Activated CD8-positive, alpha-beta memory T cell treated with anti-CD3 and anti-CD28 coated beads for 4 hours (primary cell): ENCODE results near the gene PSAT1.

Source experiments
- DNase-seq, 2 donors: peaks; one replicate each; pipeline ENCODE4 v3.0.0-alpha.2; 2020; ENCODE audit warnings: low read depth in 2 of 2

PSAT1 gene

GRCh38 chr9:78316166-78316892 is 19.4 kb downstream of the PSAT1 start:
- DNase-seq = no peak

- DNase-seq = no peak
Observed at GRCh38 chr9:78319197-78320029, 22.5 kb downstream of the PSAT1 start.

- DNase-seq = no peak
Observed at GRCh38 chr9:78320030-78320693, 23.2 kb downstream of the PSAT1 start.

GRCh38 chr9:78320875-78321496 is 24.1 kb downstream of the PSAT1 start:
- DNase-seq = no peak

DNA sequence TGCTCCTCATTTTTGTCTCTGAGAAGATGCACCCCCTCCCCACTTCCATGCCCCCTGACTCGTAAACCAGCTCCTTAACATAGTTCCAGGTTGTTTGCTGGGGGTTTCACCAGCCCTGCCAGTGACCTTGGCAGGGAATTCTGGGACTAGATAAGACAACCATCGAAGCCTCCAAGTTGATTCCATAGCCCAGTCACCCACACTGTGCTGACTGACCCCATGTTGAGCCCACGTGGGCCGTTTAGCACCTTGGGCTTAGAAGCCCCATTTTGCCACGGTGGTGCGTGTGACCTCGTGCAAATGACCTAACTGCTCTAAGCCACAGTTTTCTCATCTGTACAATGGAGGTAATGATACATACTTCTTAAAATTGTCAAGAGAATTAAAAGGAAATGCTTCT is 24.6 kb downstream of the PSAT1 start:
- no peak for DNase-seq

- no peak for DNase-seq
Observed at GRCh38 chr9:78324068-78324650, 27.2 kb downstream of the PSAT1 start.

DNA sequence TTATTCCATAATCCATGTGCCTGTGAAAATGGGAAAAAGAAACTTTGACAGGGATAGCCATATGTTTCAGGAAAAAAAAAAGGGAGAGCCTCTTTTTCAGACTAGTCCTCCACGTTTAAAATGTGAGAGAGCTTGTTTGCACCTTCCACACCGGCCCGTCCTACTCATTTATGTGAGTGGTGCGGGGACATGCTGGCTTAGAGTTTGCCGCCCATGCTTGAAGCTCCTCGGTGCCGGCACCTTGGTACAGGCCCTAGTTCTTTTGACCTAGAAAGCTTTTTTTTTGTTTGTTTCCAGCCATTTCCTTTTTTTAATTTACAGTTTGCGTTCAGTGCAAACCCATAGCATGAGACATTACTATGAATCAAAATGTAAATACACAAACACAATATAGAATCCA is 27.8 kb downstream of the PSAT1 start:
- no peak for DNase-seq

DNA sequence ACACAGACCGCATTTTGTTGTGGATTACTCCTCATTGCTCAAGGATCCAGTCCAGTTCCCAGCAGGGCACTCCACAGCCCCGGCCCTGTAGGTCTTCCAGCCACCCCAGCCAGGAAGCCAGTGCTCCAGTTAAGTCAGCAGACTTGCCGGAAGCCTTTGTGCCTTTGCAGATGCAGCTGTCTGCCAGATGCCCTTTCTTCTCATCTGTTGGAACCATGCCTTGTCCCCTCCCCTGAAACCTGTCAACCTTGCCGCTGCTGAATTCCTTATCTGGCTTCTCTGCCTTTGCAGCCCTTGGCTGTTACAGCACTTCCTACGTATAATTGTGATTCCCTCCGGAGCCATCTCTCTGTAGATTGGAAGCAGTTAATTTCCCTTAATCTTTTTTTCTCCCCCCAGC is 28.4 kb downstream of the PSAT1 start:
- no peak for DNase-seq

GRCh38 chr9:78325846-78326360 is 29.0 kb downstream of the PSAT1 start:
- no peak for DNase-seq

GRCh38 chr9:78326564-78326963 is 29.6 kb downstream of the PSAT1 start:
- DNase-seq = no peak

DNA sequence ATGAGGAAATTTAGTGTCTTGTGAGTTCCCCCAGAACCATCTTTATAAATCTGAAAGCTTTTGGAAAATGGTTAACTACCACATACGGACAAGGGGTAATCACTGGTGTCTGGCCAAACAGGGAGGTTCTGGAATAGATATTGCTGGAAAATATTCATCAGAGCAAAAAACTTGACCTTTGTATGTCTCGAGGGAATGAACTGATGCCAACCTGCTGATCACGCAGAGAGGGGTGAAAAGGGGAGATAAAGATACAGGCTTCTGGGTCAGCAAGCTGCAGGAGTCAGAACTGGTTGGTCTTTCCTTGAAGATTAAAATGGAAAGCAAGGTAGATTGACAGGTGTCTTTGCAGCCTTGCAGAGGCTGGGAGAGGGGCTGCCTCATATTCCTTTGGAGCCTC is 35.5 kb downstream of the PSAT1 start:
- no peak for DNase-seq

GRCh38 chr9:78348848-78349247 is 51.9 kb downstream of the PSAT1 start:
- DNase-seq = no peak

DNA sequence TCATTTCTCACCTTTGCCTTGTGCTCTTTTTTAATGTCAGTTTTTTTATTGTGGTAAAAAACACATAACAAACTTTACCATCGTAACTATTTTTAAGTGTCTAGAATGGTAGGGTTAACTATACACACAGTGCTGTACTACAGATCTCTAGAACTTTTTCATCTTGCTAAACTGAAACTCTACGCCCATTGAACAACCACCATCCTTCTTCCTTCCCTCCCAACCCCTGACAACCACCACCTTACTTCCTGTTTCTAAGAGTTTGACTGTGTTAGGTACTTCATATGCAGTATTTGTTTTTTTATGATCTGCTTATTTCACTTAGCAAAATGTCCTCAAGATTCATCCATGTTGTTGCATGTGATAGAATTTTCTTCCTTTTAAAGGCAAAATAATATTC is 54.9 kb downstream of the PSAT1 start:
- no peak for DNase-seq

DNA sequence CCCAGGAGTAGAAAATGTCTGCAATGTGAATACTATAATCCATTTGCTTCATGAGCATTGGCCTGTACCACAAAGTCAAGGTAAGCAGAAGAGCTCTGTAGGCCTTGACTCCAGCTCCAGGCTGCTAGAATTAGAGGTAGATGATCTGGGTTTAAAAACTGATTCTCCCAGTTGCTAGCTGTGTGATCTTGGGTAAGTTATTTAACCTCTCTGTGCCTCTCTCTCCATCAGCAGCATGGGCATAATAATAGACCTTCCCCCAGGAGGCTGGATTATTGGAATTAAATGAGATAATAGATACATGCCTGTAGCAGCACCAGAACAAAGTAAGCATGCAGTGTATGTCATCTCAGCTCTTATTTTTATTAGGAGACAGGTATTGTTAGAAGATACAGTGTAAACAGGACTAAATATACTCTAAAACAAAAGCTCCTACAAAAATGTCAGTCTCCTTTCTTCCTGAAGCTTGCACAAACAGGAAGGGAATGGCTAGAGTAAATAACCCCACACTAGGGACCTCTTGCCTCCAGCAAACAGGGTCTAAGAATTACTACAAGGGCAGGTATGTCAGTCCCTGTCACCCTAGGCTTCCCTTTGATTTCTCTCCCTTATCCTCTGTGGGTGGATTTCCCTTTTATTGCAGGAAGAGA is 57.5 kb downstream of the PSAT1 start:
- DNase-seq = no peak

DNA sequence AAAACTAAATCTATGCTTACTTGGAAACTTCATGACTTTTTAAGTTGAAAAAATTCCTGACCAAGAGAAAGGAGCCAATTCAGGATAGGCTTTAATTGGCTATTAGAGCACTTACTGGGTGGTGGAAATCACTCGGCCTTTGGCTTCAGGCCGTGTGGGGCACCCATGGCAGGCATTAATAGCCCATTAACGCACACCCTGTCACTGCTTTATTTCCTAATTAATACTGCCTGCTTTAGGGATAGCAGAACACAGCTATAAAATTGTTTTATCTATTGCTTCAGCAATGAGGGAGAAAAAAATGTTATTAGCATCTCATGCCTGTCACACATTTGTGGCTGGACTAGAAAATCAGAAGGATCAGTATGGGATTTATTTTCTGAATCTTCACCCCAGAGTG is 58.1 kb downstream of the PSAT1 start:
- no peak for DNase-seq

DNA sequence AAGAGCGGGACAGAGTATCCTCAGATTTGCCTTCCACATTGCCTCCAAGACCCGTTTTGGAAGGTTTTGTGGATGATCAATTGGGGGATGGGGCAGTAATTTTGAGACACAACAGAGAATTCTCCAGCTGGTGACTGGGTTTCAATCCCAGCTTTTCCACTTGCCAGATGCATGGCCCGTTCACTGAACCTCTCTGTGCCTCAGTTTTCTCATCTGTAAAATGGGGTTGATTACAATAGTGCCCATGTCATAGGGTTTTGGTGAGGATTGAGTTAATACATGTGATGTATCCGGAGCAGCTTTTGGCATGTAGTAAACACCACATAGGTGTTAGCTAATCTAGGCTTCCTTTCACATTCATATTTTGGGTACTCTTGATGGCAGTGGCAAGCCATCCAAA is 59.7 kb downstream of the PSAT1 start:
- DNase-seq = no peak

DNA sequence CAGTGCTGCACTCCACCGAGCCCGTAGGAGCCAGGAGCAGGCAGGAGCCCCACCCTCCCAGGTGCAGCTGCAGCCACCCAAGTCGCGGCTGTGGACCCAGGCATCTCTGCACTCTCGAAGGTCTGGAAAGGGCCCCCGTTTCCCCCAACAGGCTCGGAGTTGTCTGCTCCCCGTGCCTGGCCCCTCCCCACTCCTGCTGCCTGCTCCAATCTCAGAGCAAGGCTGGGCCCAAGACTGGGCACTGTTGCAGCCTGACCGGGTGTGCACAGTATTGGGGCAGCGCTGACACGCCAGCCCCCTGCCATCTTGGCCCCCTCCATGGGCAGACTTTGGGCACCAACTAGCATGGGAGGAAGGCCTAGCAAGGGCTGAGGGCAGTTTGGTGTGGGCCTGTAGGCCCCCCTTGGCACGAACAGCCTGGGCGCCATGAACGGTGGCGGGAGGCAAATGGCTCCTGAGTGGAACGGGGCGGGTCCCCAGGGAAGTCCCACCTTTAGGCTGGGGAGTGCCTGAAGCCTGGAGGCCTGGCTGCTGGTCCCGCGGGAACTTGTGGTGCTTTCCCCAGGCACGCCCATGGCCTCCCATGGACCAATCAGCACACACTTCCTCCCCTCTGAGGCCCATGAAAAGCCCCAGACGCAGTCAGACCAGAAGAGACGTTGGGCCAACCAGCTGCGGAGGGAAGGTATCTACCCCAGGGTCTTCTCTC is 60.4 kb downstream of the PSAT1 start:
- DNase-seq = no peak

- DNase-seq = no peak
Observed at GRCh38 chr9:78358329-78359051, 61.6 kb downstream of the PSAT1 start.

GRCh38 chr9:78363221-78363620 is 66.3 kb downstream of the PSAT1 start:
- no peak for DNase-seq
